HG02884 (cell line): Measurements from ENCODE around the gene PRMT3.
"Not testable (repeated sequence)": the region's sequence is repeated elsewhere in the genome, so short reads cannot be mapped to it uniquely, and the experiment has no call there.

ENCODE experiments used
- ATAC-seq: cut with Tn5 transposase; IDR thresholded peaks from one replicate; pipeline ENCODE4 v1.9.1; 2021; ENCODE audit warnings: mild to moderate bottlenecking, moderate library complexity; ENCODE audit not compliant: unreplicated experiment

PRMT3 gene

DNA sequence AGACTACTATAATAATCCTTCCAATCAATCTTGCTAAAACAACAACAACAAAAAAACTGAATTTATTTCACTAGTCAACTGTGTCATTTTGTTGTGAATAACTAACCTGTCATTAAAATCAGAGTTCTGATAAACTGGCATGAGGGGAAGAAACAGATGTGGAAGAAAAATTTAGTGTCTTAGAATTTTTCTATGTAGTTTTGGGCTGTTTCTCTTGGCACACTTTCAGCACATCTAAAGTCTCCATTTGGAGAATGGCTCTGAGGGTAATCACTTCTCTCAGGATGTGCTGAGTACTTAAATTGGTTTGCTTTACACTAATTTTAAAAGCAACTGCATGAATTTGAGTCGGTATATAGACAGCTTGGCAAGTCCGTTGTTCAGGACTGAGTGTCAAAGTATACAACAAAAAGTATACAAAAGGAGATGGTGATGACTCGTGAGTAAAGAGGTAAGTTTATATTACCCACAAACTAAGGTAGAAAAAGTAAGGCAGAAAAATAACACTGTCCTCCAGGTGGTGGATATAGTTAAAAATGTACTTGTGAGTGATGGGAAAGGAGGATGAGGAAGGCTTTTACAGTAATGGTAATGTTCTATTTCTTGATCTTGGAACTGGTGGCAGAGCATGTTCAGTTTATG lies 13.8 kb upstream of the PRMT3 start:
- ATAC-seq: no peak

DNA sequence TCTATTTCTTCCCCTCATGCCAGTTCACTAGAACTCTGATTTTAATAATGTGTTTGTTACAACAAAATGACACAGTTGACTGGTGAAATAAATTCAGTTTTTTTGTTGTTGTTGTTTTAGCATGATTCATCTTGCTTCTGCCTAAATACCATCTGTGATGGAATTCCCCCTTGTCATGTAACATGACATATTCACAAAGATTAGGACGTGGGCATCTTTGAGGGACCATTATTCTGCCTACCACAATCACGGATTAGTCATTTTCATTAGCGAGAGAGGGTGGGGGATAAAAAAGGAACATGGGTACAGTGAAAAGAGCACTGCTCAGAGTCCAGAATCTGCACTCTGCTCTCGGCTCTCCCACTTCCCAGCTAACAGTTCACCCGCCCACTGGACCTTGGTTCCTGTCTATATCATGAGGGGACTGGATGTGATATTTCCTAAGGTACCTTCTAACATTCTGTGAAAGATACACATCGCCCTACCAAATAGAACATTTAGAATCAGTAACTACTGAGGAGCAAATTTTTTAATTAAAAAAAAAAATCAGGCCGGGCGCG lies 12.7 kb upstream of the PRMT3 start:
- ATAC-seq: no peak

- no peak for ATAC-seq
These were observed 11.3 kb upstream of the PRMT3 start for GRCh38 chr11:20376162-20376730.

DNA sequence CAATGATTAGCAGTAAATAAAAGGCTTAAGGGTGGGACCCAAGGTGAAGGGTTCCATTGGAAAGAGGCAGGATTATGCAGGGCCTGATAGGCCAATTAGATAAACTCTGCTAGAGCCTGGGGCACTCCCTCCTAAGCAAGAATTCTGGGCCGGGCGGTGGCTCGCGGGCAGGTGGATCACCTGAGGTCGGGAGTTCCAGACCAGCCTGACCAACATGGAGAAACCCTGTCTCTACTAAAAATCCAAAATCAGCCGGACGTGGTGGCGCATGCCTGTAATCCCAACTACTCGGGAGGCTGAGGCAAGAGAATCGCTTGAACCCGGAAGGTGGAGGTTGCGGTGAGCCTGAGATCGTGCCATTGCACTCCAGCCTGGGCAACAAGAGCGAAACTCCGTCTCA lies 1.5 kb upstream of the PRMT3 start:
- not testable (repeated sequence) for ATAC-seq

GRCh38 chr11:20388096-20389055 lies 860 bp downstream of the PRMT3 start:
- peak; percentile 11 for ATAC-seq

- peak; percentile 91 for ATAC-seq
These were observed 9.8 kb downstream of the PRMT3 start for GRCh38 chr11:20397281-20397680.

DNA sequence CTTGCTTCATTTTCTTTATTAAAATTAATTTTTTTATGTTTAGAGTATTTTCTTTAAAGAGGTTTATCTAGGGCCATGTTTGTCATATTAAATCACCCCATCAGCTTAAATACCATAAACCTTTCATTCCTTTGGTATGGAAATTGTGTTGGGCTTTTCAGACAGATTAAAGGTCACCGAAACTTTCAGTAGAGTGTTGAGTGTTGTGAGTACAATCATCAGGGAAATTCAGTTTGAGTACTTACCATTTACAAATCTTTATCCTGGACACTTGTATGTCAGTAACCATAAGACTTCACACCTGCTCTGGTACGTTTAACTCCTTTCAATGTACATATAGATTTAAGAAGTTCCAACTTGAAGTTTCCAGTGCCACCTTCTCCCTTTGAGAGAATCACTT lies 12.0 kb downstream of the PRMT3 start:
- no peak for ATAC-seq

GRCh38 chr11:20403059-20403458 lies 15.5 kb downstream of the PRMT3 start:
- no peak for ATAC-seq

DNA sequence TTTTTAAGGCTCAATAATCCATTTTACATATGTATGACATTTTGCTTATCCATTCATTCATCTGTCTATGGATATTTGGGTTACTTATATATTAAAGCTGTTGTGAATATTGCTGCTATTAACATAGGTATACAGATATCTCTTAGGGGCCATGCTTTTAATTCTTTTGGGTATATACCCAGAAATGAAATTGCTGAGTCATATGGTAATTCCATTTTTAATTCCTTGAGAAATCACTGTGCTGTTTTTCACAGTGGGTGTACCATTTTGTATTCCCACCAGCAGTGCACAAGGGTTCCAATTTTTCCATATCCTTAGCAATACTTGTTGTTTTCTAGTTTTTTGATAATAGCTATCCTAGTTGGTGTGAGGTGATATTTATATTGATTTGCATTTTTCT lies 19.0 kb downstream of the PRMT3 start:
- ATAC-seq: no peak

DNA sequence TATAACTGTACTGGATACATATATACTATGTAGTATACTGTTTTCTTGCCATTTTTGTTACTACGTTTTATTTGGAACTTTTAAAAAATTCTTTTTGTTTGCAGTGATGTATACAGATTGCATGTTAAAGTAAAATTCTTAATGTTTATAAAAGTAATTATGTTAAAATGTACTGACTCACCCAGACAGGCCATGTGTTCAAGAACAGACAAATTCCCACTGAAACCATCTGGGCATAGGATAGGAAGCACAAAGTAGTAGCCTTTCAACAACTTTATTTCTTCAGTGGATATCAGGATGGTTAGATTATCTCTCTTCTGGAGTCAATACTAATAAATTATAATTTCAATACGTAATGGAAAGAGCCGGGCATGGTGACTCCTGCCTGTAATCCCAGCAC lies 19.8 kb downstream of the PRMT3 start:
- no peak for ATAC-seq

- ATAC-seq: no peak
These were observed 27.9 kb downstream of the PRMT3 start for GRCh38 chr11:20415432-20415831.

DNA sequence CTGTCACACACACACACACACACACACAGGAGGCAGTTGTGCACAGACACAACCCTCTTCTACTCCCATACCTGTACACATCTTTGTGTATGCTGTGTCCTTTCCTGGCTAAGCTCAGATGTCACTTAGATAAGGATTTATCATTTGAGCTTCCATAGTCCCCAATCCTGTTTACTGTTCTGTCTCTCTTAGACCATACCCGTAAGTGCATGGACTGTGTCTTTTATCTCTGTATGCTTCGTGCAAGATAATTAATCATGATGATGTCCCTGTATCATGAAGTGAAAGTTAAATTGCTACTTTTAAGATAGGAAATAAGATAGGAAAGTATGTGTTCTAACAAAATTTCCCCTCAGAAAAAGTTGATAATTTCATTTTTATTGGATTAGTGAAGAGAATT lies 30.3 kb downstream of the PRMT3 start:
- ATAC-seq: no peak

DNA sequence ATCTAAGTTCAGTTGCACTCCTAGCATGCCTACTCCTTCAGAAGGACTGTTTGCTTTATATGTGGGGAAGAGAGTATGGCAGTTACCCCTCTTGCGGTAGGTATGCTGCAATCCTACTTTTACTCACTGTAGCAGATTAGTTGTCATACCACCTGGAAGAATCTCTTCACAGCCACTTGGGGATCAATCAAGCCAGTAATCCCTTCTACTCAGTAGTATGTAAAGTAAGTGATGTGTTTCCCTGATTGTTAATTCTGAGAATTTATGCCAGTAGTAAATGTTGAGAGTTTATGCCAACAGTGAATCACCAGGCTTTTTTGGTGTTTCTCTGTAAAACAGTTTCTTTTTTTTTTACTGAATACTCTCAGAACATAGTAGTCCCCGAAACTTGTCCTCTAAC lies 34.4 kb downstream of the PRMT3 start:
- ATAC-seq: no peak

- ATAC-seq: no peak
These were observed 41.7 kb downstream of the PRMT3 start for GRCh38 chr11:20429216-20429615.

DNA sequence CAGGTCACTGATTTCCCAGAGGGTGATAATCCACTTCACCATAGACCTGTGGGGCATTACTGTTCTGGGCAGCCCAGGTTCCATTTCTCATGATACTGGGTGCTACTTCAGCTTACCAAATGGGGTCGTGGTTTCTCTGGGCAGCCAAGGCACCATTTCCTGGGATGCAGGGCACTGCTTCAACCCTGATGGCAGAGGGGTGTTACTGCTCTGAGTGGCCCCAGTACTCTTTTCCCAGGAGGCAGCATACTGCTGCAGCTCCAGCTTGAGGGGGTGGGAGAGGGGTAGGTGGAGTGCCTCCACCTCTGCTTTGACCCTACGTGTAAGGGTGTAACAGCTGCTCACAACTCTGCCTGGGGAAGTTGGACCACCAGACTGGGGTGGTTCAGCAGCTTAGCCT lies 51.1 kb downstream of the PRMT3 start:
- ATAC-seq: no peak

DNA sequence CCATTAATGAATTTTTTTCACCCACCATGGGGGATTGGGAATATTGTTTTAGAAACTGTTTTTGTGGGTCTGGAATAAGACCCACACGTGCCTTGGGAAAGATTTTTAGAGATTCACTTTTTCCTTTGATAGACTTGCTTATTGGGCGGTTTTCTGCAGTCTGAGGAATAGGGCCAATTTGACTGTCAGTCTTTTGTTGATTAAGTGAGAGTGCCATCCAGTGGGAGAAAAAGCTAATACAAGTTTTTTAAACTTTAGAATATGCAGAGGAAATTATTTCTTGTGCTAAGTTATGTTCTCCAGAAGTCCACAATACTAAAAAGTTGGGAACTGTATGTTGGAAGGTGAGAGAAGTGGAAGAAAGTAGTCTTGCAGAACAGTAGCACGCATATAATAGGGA lies 56.1 kb downstream of the PRMT3 start:
- no peak for ATAC-seq

- ATAC-seq: no peak
These were observed 57.0 kb downstream of the PRMT3 start for GRCh38 chr11:20444535-20444934.

DNA sequence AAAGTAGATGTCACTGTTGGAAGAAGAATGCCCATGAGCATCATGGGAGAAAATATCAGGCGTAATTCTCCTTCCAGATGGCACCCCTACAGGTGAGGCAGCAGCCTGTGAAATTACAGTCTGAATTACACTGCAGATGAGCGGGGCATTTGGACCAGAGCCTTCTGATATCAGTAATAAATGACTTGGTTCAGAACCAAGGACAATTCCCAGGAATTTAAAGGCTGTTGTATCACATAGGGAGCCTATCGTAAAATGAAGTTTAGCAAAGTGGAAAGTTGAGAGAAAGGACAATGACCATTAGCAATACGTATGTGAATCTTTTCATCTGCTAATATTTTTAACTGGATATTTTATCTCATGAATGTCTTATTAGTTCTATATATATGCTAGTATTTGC lies 61.3 kb downstream of the PRMT3 start:
- no peak for ATAC-seq

DNA sequence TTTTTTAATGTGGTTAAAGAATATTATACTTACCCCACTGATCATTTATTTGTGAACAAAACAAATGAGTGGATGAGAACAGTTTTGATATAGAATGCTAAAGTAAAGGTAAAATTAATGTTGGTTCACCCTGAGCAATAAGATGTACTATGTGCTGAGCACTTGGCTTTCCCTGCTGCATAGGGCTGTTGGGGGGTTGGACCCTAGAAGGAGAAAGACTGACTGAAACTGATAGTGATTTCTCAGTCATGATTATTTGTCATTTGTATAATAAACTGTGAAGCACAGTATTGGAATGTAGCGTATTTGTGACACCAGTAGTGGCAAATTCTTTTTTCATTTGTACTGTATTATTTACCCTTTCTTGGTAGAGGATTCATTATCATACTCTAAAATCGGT lies 63.3 kb downstream of the PRMT3 start:
- ATAC-seq: no peak

- ATAC-seq: no peak
These were observed 64.1 kb downstream of the PRMT3 start for GRCh38 chr11:20451568-20451967.

DNA sequence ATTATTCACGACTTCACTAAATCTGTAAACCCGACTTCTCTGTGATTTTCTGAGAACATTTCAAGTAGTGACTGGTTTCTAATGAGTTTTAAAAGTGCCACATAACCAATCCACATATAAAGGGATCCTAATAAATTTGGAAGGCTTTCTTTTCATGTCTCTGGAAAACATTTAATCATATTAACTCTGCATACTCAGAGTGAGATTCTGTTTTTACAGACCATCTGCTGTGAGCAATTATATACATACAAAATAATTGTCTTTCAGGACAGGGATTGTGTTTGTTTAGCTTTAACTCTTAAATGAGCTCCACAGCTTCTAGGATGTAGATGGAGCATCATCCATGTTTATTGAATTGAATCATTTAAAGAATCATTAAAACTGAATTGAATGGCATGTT lies 65.1 kb downstream of the PRMT3 start:
- no peak for ATAC-seq
